Activated T-cell treated with anti-CD3 and anti-CD28 coated beads, Interleukin-2, amount 50 U/mL, for 1 hour (primary cell): ENCODE data around the gene ART3.

Experiments used
- DNase-seq: peaks from one replicate; pipeline ENCODE4 v3.0.0-alpha.2; 2020

ART3 gene

GRCh38 chr4:76153356-76153755, 78.8 kb downstream of the ART3 start:
- no peak for DNase-seq

DNA sequence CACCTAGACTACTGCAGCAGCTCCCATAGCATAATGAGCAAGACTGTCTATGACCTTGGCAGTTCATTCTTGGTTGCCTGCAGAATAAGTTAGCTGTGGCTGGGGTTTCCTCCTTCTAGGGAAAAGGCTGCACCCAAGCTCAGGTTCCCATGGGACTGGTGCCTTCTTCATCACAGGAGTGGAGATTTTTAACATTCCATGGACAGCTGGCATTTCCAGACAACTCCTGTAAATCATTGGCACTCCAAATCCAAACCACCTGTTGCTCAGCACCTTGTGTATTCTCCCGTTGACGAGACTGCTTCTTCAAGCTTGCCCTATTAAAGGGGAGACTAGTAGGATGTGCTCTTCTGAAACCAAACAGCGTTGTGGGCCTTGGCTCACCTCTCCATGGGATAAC, 81.5 kb downstream of the ART3 start:
- DNase-seq, result no peak

GRCh38 chr4:76156635-76157034, 82.1 kb downstream of the ART3 start:
- no peak for DNase-seq

- DNase-seq, result no peak
These were observed 85.8 kb downstream of the ART3 start for GRCh38 chr4:76160355-76160754.
